SH-SY5Y (cell line): ENCODE measurements around the gene MAN1A1.

ENCODE experiments used
- GATA2 ChIP-seq: IDR thresholded peaks from 2 replicates; pipeline ENCODE4 v1.6.1; 2011; ENCODE audit warnings: mild to moderate bottlenecking, low read depth, low read length
- GATA3 ChIP-seq: IDR thresholded peaks from 2 replicates; pipeline ENCODE4 v1.6.1; 2011; ENCODE audit warnings: low read depth, mild to moderate bottlenecking, low read length, moderate library complexity

GRCh38 chr6:119285908-119286625 is 63.5 kb downstream of the MAN1A1 start:
- TF ChIP-seq GATA3 (no peak), GATA2 (no peak)
